HFF-Myc (cell line): ENCODE measurements around the gene ZNF134.

Source experiments
- DNase-seq: peaks from one replicate; pipeline ENCODE4 v3.0.0-alpha.2; 2011; ENCODE audit warnings: low read depth; ENCODE audit errors: extremely low read depth
- H3K4me3 ChIP-seq: replicated peaks from 2 replicates; pipeline ENCODE4 v1.5.1; 2011; ENCODE audit warnings: low read depth, mild to moderate bottlenecking, control low read depth, low read length
- CTCF ChIP-seq: IDR thresholded peaks from 2 replicates; pipeline ENCODE4 v1.5.1; 2012; ENCODE audit warnings: mild to moderate bottlenecking, low read depth, low read length, control low read depth; ENCODE audit errors: missing control alignments

The ZNF134 gene

GRCh38 chr19:57611113-57611512 is 2.9 kb upstream of the ZNF134 start:
- DNase-seq, result no peak
- no peak for TF ChIP-seq CTCF

GRCh38 chr19:57615346-57615745 is 1.3 kb downstream of the ZNF134 start:
- H3K4me3 ChIP-seq, result no peak overlapping the region
- DNase-seq, result no peak
- TF ChIP-seq CTCF, result no peak

More at GRCh38 chr19:57611113-57611512, 2.9 kb upstream of the ZNF134 start:
- H3K4me3 ChIP-seq, result no peak overlapping the region

- TF ChIP-seq CTCF, result no peak
- no peak for DNase-seq
- no peak overlapping the region for H3K4me3 ChIP-seq
Observed at GRCh38 chr19:57620673-57621348, 6.8 kb downstream of the ZNF134 start.

- TF ChIP-seq CTCF, result no peak
- H3K4me3 ChIP-seq, result no peak overlapping the region
- no peak for DNase-seq
Observed at GRCh38 chr19:57623091-57623490, 9.0 kb downstream of the ZNF134 start.

- no peak for TF ChIP-seq CTCF
- H3K4me3 ChIP-seq, result peak within 1 kb of the TSS; percentile 77
Observed at GRCh38 chr19:57632987-57633831, 19.2 kb downstream of the ZNF134 start, which contains the start of gene ZNF211. Gene ZNF211, plus strand, starts transcription at chr19:57633168. Its CDS starts 179 bp downstream, at chr19:57633347.

GRCh38 chr19:57633832-57634131 is 19.7 kb downstream of the ZNF134 start:
- TF ChIP-seq CTCF, result no peak
- peak overlapping the region; percentile 77 for H3K4me3 ChIP-seq
- DNase-seq, result no peak

More at GRCh38 chr19:57632987-57633831, 19.2 kb downstream of the ZNF134 start, which contains the start of gene ZNF211:
- peak; percentile 83 for DNase-seq
